HUES48 (cell line): ENCODE data around the gene TCF12.

ENCODE experiments used
- H3K27ac ChIP-seq: one replicate; pipeline ENCODE4 v1.7.0; 2013; ENCODE audit warnings: low read depth, low read length, inconsistent platforms
- H3K27me3 ChIP-seq: 2 replicates; pipeline ENCODE4 v1.6.1; 2013; ENCODE audit warnings: mild to moderate bottlenecking, low read length; ENCODE audit not compliant: control insufficient read depth, insufficient read depth
- H3K36me3 ChIP-seq: 2 replicates; pipeline ENCODE4 v1.6.1; 2013; ENCODE audit warnings: low read length; ENCODE audit not compliant: control insufficient read depth, insufficient read depth
- H3K4me1 ChIP-seq: 2 replicates; pipeline ENCODE4 v1.6.1; 2013; ENCODE audit warnings: mild to moderate bottlenecking, low read length; ENCODE audit not compliant: control insufficient read depth, insufficient read depth
- H3K4me3 ChIP-seq: 2 replicates; pipeline ENCODE4 v1.5.1; 2013; ENCODE audit warnings: mild to moderate bottlenecking, low read depth, low read length
- H3K9ac ChIP-seq: 2 replicates; pipeline ENCODE4 v1.6.1; 2013; ENCODE audit warnings: mild to moderate bottlenecking, low read depth, low read length, moderate library complexity
- H3K9me3 ChIP-seq: 2 replicates; pipeline ENCODE4 v1.6.1; 2013; ENCODE audit warnings: low read length; ENCODE audit not compliant: control insufficient read depth, insufficient read depth

TCF12 gene

GRCh38 chr15:57134071-57134605 lies 215.7 kb downstream of the TCF12 start:
- Histone ChIP-seq H3K27me3 (no peaks in the 10 kb centered on the region), H3K4me3 (no peak overlapping the region), H3K27ac (peak overlapping the region; percentile 21), H3K4me1 (peaks cover 60% of the 10 kb centered on the region), H3K9me3 (no peaks in the 10 kb centered on the region), H3K36me3 (no peaks in the 10 kb centered on the region), H3K9ac (no peak overlapping the region)

- Histone ChIP-seq H3K9me3 (no peaks in the 10 kb centered on the region), H3K4me3 (no peak overlapping the region), H3K9ac (no peak overlapping the region), H3K27ac (peak overlapping the region; percentile 31), H3K4me1 (peaks cover 54% of the 10 kb centered on the region), H3K36me3 (no peaks in the 10 kb centered on the region), H3K27me3 (no peaks in the 10 kb centered on the region)
These were observed 216.4 kb downstream of the TCF12 start for GRCh38 chr15:57134851-57135250.

- H3K9ac ChIP-seq, result no peak overlapping the region
- no peak overlapping the region for H3K4me3 ChIP-seq
- no peak overlapping the region for H3K27ac ChIP-seq
- H3K9me3 ChIP-seq, result no peaks in the 10 kb centered on the region
- H3K27me3 ChIP-seq, result no peaks in the 10 kb centered on the region
- peaks cover 45% of the 10 kb centered on the region for H3K4me1 ChIP-seq
- H3K36me3 ChIP-seq, result no peaks in the 10 kb centered on the region
These were observed 217.4 kb downstream of the TCF12 start for GRCh38 chr15:57135800-57136199.

GRCh38 chr15:57138349-57138788 lies 219.9 kb downstream of the TCF12 start:
- Histone ChIP-seq H3K4me3 (no peak overlapping the region), H3K27me3 (no peaks in the 10 kb centered on the region), H3K4me1 (peaks cover 33% of the 10 kb centered on the region), H3K9ac (no peak overlapping the region), H3K27ac (peak overlapping the region; percentile 7), H3K9me3 (no peaks in the 10 kb centered on the region), H3K36me3 (no peaks in the 10 kb centered on the region)

GRCh38 chr15:57143511-57144078 lies 225.2 kb downstream of the TCF12 start:
- H3K36me3 ChIP-seq, result no peaks in the 10 kb centered on the region
- H3K27me3 ChIP-seq, result no peaks in the 10 kb centered on the region
- H3K4me1 ChIP-seq, result peaks cover 7% of the 10 kb centered on the region
- no peak overlapping the region for H3K27ac ChIP-seq
- no peak overlapping the region for H3K9ac ChIP-seq
- no peaks in the 10 kb centered on the region for H3K9me3 ChIP-seq
- no peak overlapping the region for H3K4me3 ChIP-seq

GRCh38 chr15:57144448-57144847 lies 226.0 kb downstream of the TCF12 start:
- H3K9ac ChIP-seq, result no peak overlapping the region
- no peak overlapping the region for H3K4me3 ChIP-seq
- no peak overlapping the region for H3K27ac ChIP-seq

GRCh38 chr15:57146506-57147201 lies 228.2 kb downstream of the TCF12 start:
- no peak overlapping the region for H3K27ac ChIP-seq
- peaks cover 7% of the 10 kb centered on the region for H3K4me1 ChIP-seq

More at GRCh38 chr15:57144448-57144847, 226.0 kb downstream of the TCF12 start:
- no peaks in the 10 kb centered on the region for H3K36me3 ChIP-seq
- H3K9me3 ChIP-seq, result no peaks in the 10 kb centered on the region
- H3K4me1 ChIP-seq, result peaks cover 7% of the 10 kb centered on the region
- H3K27me3 ChIP-seq, result no peaks in the 10 kb centered on the region

GRCh38 chr15:57147621-57148020 lies 229.2 kb downstream of the TCF12 start:
- no peak overlapping the region for H3K4me3 ChIP-seq
- H3K9ac ChIP-seq, result no peak overlapping the region
- H3K36me3 ChIP-seq, result no peaks in the 10 kb centered on the region
- H3K9me3 ChIP-seq, result peaks cover 8% of the 10 kb centered on the region; the same call in 1 of the 2 replicates
- H3K27ac ChIP-seq, result no peak overlapping the region
- H3K4me1 ChIP-seq, result peaks cover 7% of the 10 kb centered on the region
- H3K27me3 ChIP-seq, result no peaks in the 10 kb centered on the region

More at GRCh38 chr15:57146506-57147201, 228.2 kb downstream of the TCF12 start:
- H3K4me3 ChIP-seq, result no peak overlapping the region
- no peaks in the 10 kb centered on the region for H3K27me3 ChIP-seq
- 0 out of 2 replicates have a peak, but pooled peaks cover under 1% of the 10 kb centered on the region for H3K9me3 ChIP-seq
- H3K9ac ChIP-seq, result peak overlapping the region; percentile 1; the same call in 1 of the 2 replicates
- no peaks in the 10 kb centered on the region for H3K36me3 ChIP-seq

- H3K4me1 ChIP-seq, result peaks cover 7% of the 10 kb centered on the region
- H3K4me3 ChIP-seq, result no peak overlapping the region
- no peaks in the 10 kb centered on the region for H3K36me3 ChIP-seq
- peaks cover 11% of the 10 kb centered on the region; the same call in 1 of the 2 replicates for H3K9me3 ChIP-seq
- H3K9ac ChIP-seq, result no peak overlapping the region
- no peaks in the 10 kb centered on the region for H3K27me3 ChIP-seq
- no peak overlapping the region for H3K27ac ChIP-seq
These were observed 229.8 kb downstream of the TCF12 start for GRCh38 chr15:57148262-57148661.

- Histone ChIP-seq H3K36me3 (no peaks in the 10 kb centered on the region), H3K9me3 (peaks cover 11% of the 10 kb centered on the region; the same call in 1 of the 2 replicates), H3K4me1 (peaks cover 12% of the 10 kb centered on the region), H3K9ac (no peak overlapping the region), H3K4me3 (no peak overlapping the region), H3K27me3 (no peaks in the 10 kb centered on the region), H3K27ac (no peak overlapping the region)
These were observed 230.8 kb downstream of the TCF12 start for GRCh38 chr15:57149196-57149595.
